OCI-LY1 (cell line): ENCODE measurements around the gene SERINC3.

Experiments used
- H2AFZ ChIP-seq: fragments of 200-600 bp; sonication (generic), shearing (Covaris generic); 2 replicates; pipeline ENCODE4 v1.6.0; 2014; ENCODE audit warnings: antibody characterized with exemption, mild to moderate bottlenecking, low read length
- H3F3A ChIP-seq: fragments of 200-600 bp; sonication (generic), shearing (Covaris generic); 2 replicates; pipeline ENCODE4 v1.6.0; 2014; ENCODE audit warnings: mild to moderate bottlenecking, antibody characterized with exemption, low read length, moderate library complexity; ENCODE audit not compliant: insufficient read depth
- H3K27ac ChIP-seq: fragments of 200-600 bp; sonication (generic); 2 replicates; pipeline ENCODE4 v1.5.1; 2014; ENCODE audit warnings: low read length, mixed run types, mild to moderate bottlenecking, low read depth; ENCODE audit not compliant: poor library complexity, severe bottlenecking
- H3K27me3 ChIP-seq: fragments of 200-600 bp; sonication (generic); 2 replicates; pipeline ENCODE4 v1.6.0; 2014; ENCODE audit warnings: antibody characterized with exemption, mild to moderate bottlenecking, low read length, moderate library complexity; ENCODE audit not compliant: insufficient read depth
- H3K36me3 ChIP-seq: fragments of 200-600 bp; sonication (generic); 2 replicates; pipeline ENCODE4 v1.6.1; 2014; ENCODE audit warnings: mild to moderate bottlenecking, antibody characterized with exemption, low read length, moderate library complexity, mixed read lengths; ENCODE audit not compliant: insufficient read depth
- H3K4me1 ChIP-seq: fragments of 200-600 bp; sonication (generic); 2 replicates; pipeline ENCODE4 v1.5.1; 2014; ENCODE audit warnings: mild to moderate bottlenecking, low read length, moderate library complexity; ENCODE audit not compliant: insufficient read depth, severe bottlenecking
- H3K4me2 ChIP-seq: fragments of 200-600 bp; sonication (generic), shearing (Covaris generic); 2 replicates; pipeline ENCODE4 v1.6.1; 2014; ENCODE audit warnings: low read length
- H3K4me3 ChIP-seq: fragments of 200-600 bp; sonication (generic); 2 replicates; pipeline ENCODE4 v1.5.1; 2014; ENCODE audit warnings: low read length, low read depth, mild to moderate bottlenecking, mixed read lengths; ENCODE audit not compliant: poor library complexity, severe bottlenecking
- H3K79me2 ChIP-seq: fragments of 200-600 bp; shearing (Covaris generic); 2 replicates; pipeline ENCODE4 v1.6.1; 2016; ENCODE audit warnings: mixed run types, low read length, mixed read lengths; ENCODE audit not compliant: insufficient read depth
- H3K9ac ChIP-seq: fragments of 200-600 bp; sonication (generic), shearing (Covaris generic); 2 replicates; pipeline ENCODE4 v1.6.1; 2014; ENCODE audit warnings: mild to moderate bottlenecking, low read length, mixed read lengths
- H3K9me2 ChIP-seq: fragments of 200-600 bp; sonication (generic), shearing (Covaris generic); 2 replicates; pipeline ENCODE4 v1.6.1; 2014; ENCODE audit warnings: low read depth, mild to moderate bottlenecking, low read length, mixed read lengths
- H3K9me3 ChIP-seq: fragments of 200-600 bp; shearing (Covaris generic); 2 replicates; pipeline ENCODE4 v1.6.1; 2014; ENCODE audit warnings: low read length, mixed read lengths
- H4K20me1 ChIP-seq: fragments of 200-600 bp; sonication (generic), shearing (Covaris generic); 2 replicates; pipeline ENCODE4 v1.6.0; 2016; ENCODE audit warnings: mild to moderate bottlenecking, low read length; ENCODE audit not compliant: insufficient read depth
- EZH2 ChIP-seq: fragments of 200-600 bp; sonication (generic), shearing (Covaris generic); IDR thresholded peaks from 2 replicates; pipeline ENCODE4 v1.8.0; 2017; ENCODE audit warnings: borderline replicate concordance, mixed run types, mild to moderate bottlenecking, antibody characterized with exemption, low read length, moderate library complexity, mixed read lengths
- TF ChIP-seq, protein P1 (sequence below): fragments of 200-600 bp; sonication (generic), shearing (Covaris generic); IDR thresholded peaks from 2 replicates; pipeline ENCODE4 v1.5.1; 2017; ENCODE audit warnings: mild to moderate bottlenecking, antibody characterized with exemption, low read length, moderate library complexity, mixed read lengths

The SERINC3 gene

DNA sequence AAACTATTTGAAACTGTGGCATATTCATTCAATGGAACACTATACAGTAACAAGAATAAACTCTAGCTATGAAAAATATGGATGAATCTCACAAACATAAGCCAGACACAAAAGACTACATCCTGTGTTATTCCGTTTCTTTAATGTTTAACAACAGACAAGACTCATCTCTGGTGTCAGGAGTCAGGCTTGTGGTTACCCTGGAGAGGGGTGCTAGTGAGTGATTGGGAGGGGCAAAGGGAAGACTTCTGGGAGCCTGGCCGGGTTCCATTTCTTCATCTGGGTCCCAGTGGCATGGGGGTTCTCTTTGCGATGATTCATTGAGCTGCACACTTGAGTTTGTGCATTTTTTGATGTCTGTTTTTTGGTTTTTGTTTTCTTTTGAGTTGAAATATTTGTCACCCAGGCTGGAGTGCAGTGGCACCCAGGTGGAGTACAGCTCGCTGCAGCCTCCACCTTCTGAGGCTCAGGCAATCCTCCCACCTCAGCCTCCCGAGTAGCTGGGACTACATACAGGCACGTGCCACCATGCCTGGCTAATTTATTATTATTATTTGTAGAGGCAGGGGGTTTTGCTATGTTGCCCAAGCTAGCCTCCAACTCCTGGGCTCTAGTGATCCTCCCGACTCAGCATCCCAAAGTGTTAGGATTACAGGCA lies 67.4 kb downstream of the SERINC3 start:
- Histone ChIP-seq H3K4me2 (no peak overlapping the region), H3K4me3 (no peak overlapping the region), H3K9me2 (no peaks in the 10 kb centered on the region), H3K4me1 (no peaks in the 10 kb centered on the region), H3K27ac (no peak overlapping the region), H3F3A (no peaks in the 10 kb centered on the region), H4K20me1 (no peaks in the 10 kb centered on the region), H3K27me3 (no peaks in the 10 kb centered on the region), H3K79me2 (no peaks in the 10 kb centered on the region), H3K36me3 (no peaks in the 10 kb centered on the region), H2AFZ (no peak overlapping the region), H3K9me3 (no peaks in the 10 kb centered on the region), H3K9ac (no peak overlapping the region)
- TF ChIP-seq, protein P1, sequence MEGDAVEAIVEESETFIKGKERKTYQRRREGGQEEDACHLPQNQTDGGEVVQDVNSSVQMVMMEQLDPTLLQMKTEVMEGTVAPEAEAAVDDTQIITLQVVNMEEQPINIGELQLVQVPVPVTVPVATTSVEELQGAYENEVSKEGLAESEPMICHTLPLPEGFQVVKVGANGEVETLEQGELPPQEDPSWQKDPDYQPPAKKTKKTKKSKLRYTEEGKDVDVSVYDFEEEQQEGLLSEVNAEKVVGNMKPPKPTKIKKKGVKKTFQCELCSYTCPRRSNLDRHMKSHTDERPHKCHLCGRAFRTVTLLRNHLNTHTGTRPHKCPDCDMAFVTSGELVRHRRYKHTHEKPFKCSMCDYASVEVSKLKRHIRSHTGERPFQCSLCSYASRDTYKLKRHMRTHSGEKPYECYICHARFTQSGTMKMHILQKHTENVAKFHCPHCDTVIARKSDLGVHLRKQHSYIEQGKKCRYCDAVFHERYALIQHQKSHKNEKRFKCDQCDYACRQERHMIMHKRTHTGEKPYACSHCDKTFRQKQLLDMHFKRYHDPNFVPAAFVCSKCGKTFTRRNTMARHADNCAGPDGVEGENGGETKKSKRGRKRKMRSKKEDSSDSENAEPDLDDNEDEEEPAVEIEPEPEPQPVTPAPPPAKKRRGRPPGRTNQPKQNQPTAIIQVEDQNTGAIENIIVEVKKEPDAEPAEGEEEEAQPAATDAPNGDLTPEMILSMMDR, result no peak
- no peak for TF ChIP-seq EZH2

- H3K9ac ChIP-seq, result no peak overlapping the region
- H3K9me2 ChIP-seq, result no peaks in the 10 kb centered on the region
- no peaks in the 10 kb centered on the region for H3F3A ChIP-seq
- no peaks in the 10 kb centered on the region for H4K20me1 ChIP-seq
- H3K27me3 ChIP-seq, result no peaks in the 10 kb centered on the region
- no peaks in the 10 kb centered on the region for H3K9me3 ChIP-seq
- H3K36me3 ChIP-seq, result no peaks in the 10 kb centered on the region
- H3K4me1 ChIP-seq, result no peaks in the 10 kb centered on the region
- H2AFZ ChIP-seq, result no peak overlapping the region
- no peak overlapping the region for H3K4me2 ChIP-seq
- TF ChIP-seq, protein P1, result no peak
- no peak for TF ChIP-seq EZH2
- no peak overlapping the region for H3K4me3 ChIP-seq
- no peak overlapping the region for H3K27ac ChIP-seq
- H3K79me2 ChIP-seq, result no peaks in the 10 kb centered on the region
These were observed 70.9 kb downstream of the SERINC3 start for GRCh38 chr20:44450903-44451450.

DNA sequence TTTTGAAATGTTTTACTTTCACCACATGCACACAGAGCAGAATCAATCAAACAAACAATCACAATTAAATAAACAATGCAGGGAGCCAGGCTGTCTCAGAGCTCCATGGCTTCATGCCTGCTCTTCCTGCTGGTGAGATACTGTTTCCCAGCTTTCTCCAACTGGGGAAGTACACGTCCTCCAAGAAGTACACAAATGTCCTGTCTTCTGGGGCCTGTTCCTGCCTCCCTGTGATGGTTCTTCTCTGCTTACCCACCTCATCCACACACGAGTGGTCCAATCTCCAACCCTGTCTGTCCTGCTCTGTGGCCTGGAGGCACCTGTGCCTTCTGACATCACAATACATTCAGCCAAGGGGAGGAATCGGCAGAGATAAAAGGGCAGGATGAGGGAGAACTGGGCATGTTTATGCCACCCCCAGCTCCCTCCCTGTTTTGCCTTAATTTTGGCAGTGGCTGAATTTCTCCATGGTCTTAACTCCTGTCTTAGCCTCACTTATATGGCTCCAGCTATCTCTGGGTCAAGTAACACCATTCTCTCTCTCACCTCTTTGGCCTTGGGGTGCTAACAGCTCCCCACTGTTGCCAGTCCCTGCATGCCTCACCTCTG lies 71.5 kb downstream of the SERINC3 start:
- no peak overlapping the region for H3K4me2 ChIP-seq
- H3K9ac ChIP-seq, result no peak overlapping the region

More for the DNA sequence above, 71.5 kb downstream of the SERINC3 start:
- Histone ChIP-seq H3K27ac (no peak overlapping the region), H3K4me1 (no peaks in the 10 kb centered on the region), H3K79me2 (no peaks in the 10 kb centered on the region), H4K20me1 (no peaks in the 10 kb centered on the region), H3F3A (no peaks in the 10 kb centered on the region), H2AFZ (no peak overlapping the region), H3K4me3 (no peak overlapping the region), H3K36me3 (no peaks in the 10 kb centered on the region), H3K9me2 (no peaks in the 10 kb centered on the region), H3K27me3 (no peaks in the 10 kb centered on the region), H3K9me3 (no peaks in the 10 kb centered on the region)
- TF ChIP-seq, protein P1, result no peak
- TF ChIP-seq EZH2, result no peak
